OCI-LY1 (cell line): ENCODE data around the gene LIMA1.
"Not testable (repeated sequence)": the region's sequence is repeated elsewhere in the genome, so short reads cannot be mapped to it uniquely, and the experiment has no call there.

Experiments used
- EZH2 ChIP-seq: fragments of 200-600 bp; sonication (generic), shearing (Covaris generic); IDR thresholded peaks from 2 replicates; pipeline ENCODE4 v1.8.0; 2017; ENCODE audit warnings: borderline replicate concordance, mixed run types, mild to moderate bottlenecking, antibody characterized with exemption, low read length, moderate library complexity, mixed read lengths
- TF ChIP-seq, protein P1 (sequence below): fragments of 200-600 bp; sonication (generic), shearing (Covaris generic); IDR thresholded peaks from 2 replicates; pipeline ENCODE4 v1.5.1; 2017; ENCODE audit warnings: mild to moderate bottlenecking, antibody characterized with exemption, low read length, moderate library complexity, mixed read lengths

DNA sequence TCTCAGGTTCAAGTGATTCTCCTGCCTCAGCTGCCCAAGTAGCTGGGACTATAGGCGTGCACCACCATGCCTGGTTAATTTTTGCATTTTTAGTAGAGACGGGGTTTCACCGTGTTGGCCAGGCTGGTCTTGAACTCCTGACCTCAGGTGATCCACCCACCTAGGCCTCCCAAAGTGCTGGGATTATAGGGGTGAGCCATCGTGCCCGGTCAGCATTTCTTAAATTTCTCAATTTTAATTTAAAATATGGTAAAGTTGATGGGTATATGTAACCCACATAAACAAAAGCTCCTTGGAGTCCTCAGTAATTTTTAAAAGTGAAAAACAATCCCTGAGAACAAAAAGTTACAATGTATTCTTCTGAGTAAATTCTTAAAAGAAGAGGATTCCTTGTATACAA lies 128.4 kb downstream of the LIMA1 start:
- TF ChIP-seq, protein P1, sequence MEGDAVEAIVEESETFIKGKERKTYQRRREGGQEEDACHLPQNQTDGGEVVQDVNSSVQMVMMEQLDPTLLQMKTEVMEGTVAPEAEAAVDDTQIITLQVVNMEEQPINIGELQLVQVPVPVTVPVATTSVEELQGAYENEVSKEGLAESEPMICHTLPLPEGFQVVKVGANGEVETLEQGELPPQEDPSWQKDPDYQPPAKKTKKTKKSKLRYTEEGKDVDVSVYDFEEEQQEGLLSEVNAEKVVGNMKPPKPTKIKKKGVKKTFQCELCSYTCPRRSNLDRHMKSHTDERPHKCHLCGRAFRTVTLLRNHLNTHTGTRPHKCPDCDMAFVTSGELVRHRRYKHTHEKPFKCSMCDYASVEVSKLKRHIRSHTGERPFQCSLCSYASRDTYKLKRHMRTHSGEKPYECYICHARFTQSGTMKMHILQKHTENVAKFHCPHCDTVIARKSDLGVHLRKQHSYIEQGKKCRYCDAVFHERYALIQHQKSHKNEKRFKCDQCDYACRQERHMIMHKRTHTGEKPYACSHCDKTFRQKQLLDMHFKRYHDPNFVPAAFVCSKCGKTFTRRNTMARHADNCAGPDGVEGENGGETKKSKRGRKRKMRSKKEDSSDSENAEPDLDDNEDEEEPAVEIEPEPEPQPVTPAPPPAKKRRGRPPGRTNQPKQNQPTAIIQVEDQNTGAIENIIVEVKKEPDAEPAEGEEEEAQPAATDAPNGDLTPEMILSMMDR: not testable (repeated sequence)
- TF ChIP-seq EZH2: not testable (repeated sequence)
